ENCODE data around the gene SEMA7A. TPM values are rescaled to one million over a fixed set of nuclear protein-coding genes. Genes with fewer than 3 reads are reported as not detected.

SEMA7A gene
- total and polyA plus RNA-seq, 9 of the 15 experiments (the other 6 are each of a cell fraction or from before 2014, with no cell fraction given): 0.04 to 8.2 (median 5.4) TPM; not detected in 1

GRCh38 chr15:74385733-74386132, 48.0 kb downstream of the SEMA7A start (continued):
- TF ChIP-seq E2F8 (IDR thresholded peaks at IDR 0.05; ENCODE audit: low read depth, partially characterized antibody): no peak
- TF ChIP-seq HDAC1 (IDR thresholded peaks at IDR 0.05): no peak
- TF ChIP-seq MTF1 (CRISPR knock-in tag; IDR thresholded peaks at IDR 0.05; ENCODE audit: borderline replicate concordance): no peak
- TF ChIP-seq ZFP1 (CRISPR knock-in tag; IDR thresholded peaks at IDR 0.05): no peak
- TF ChIP-seq CBX2 (IDR thresholded peaks at IDR 0.05; ENCODE audit: insufficient read depth, low read length, poor library complexity, severe bottlenecking): no peak

GRCh38 chr15:74384881-74385643, 48.7 kb downstream of the SEMA7A start:
- POLR2A ChIA-PET: interaction anchor here (0.6 to 3.9 kb wide), 9 partner anchors 16 to 1214 kb away, joined by 3 to 12 read pairs (median 3); partner anchors contain the start of genes ARID3B and SEMA7A
- no peak overlapping the region for H3K27ac ChIP-seq (ENCODE audit: extremely low read depth, low read depth, low read length)
- peak overlapping the region in 1 of 2 experiments; percentile 65; a peak in 1 of 4 replicates for H3K9ac ChIP-seq (ENCODE audit: insufficient read depth in 1 of 2, low read depth in 2 of 2, low read length in 2 of 2)
- FAIRE-seq (no peak), DNase-seq (ENCODE audit: extremely low read depth in 1 of 4, low spot score in 3 of 4) (no peak), ATAC-seq (no peak)
- in situ Hi-C loops (cut with MboI) (loop anchor here (5.0 kb wide), 2 partner anchors 52 to 237 kb away; no protein-coding TSS in a partner anchor), intact Hi-C loops (cut with micrococcal nuclease) (no loop called here)
- BruUV-seq (replicated peaks): no TSS peak
- H3K4me3 ChIP-seq: no peak overlapping the region
- no peak overlapping the region; the same call in 1 of the 2 replicates for H2AFZ ChIP-seq (ENCODE audit: low read depth, low read length)
- CTCF ChIA-PET (ENCODE audit: low intra/inter-chr PET ratio): interaction anchor here (5.9 kb wide), 1 partner anchor 53 kb away, joined by 102 read pairs; no protein-coding TSS in a partner anchor
- peaks cover 48 to 77% of the 10 kb centered on the region in 2 experiments for H3K4me1 ChIP-seq (replicated peaks in 1 of 2; ENCODE audit: control insufficient read depth in 2 of 2, insufficient read depth in 2 of 2, low read length in 2 of 2)
- H3K9me3 ChIP-seq (replicated peaks; ENCODE audit: control insufficient read depth, insufficient read depth, low read depth, low read length): no peaks in the 10 kb centered on the region
- no peaks in the 10 kb centered on the region for H3K27me3 ChIP-seq (ENCODE audit: control insufficient read depth in 2 of 2, insufficient read depth in 2 of 2, low read length in 2 of 2)
- no peaks in the 10 kb centered on the region for H3K79me2 ChIP-seq (ENCODE audit: control insufficient read depth, insufficient read depth, low read length)
- no peaks in the 10 kb centered on the region for H3K36me3 ChIP-seq (ENCODE audit: control insufficient read depth, insufficient read depth, low read length)
- WGBS (ENCODE audit: insufficient coverage, low coverage, missing lambda C conversion rate): 62% methylated on average over 8 of the region's 8 CpGs
- H4K20me1 ChIP-seq (replicated peaks; ENCODE audit: control insufficient read depth, insufficient read depth, low read length): no peaks in the 10 kb centered on the region
- H3K9me1 ChIP-seq (ENCODE audit: control insufficient read depth, insufficient read depth, low read length): no peaks in the 10 kb centered on the region
- TF ChIP-seq ATF7 (IDR thresholded peaks at IDR 0.05) (0 out of 2 replicates have a peak, but pooled peaks have one; percentile 20), ZFP36 (IDR thresholded peaks at IDR 0.05; ENCODE audit: low read depth, low read length, partially characterized antibody) (peak; percentile 77), ZNF445 (CRISPR knock-in tag; IDR thresholded peaks at IDR 0.05; ENCODE audit: low read depth) (no peak), ZNF436 (CRISPR knock-in tag; IDR thresholded peaks at IDR 0.05) (no peak), BCOR (IDR thresholded peaks at IDR 0.05) (peak; percentile 59), ATF3 (IDR thresholded peaks at IDR 0.05) (peak; percentile 14; the same call in 1 of the 2 replicates), ATF3 (CRISPR knock-in tag; conservative IDR thresholded peaks at IDR 0.05) (no peak), SPI1 (IDR thresholded peaks at IDR 0.05; ENCODE audit: borderline replicate concordance, low read depth, low read length) (peak; percentile 80), RBM25 (IDR thresholded peaks at IDR 0.05; ENCODE audit: low read depth, low read length, severe bottlenecking) (peak; percentile 43)
- no peak overlapping the region for H3K4me2 ChIP-seq (ENCODE audit: insufficient read depth, low read length)

All from K562 (cell line).